ENCODE data around the gene CUL7. TPM values are rescaled to one million over a fixed set of nuclear protein-coding genes. Genes with fewer than 3 reads are reported as not detected.

The CUL7 gene
- total and polyA plus RNA-seq, 10 of the 15 experiments (the other 5 are each of a cell fraction or from before 2014, with no cell fraction given), result 0.66 to 18.4 (median 10.9) TPM

DNA sequence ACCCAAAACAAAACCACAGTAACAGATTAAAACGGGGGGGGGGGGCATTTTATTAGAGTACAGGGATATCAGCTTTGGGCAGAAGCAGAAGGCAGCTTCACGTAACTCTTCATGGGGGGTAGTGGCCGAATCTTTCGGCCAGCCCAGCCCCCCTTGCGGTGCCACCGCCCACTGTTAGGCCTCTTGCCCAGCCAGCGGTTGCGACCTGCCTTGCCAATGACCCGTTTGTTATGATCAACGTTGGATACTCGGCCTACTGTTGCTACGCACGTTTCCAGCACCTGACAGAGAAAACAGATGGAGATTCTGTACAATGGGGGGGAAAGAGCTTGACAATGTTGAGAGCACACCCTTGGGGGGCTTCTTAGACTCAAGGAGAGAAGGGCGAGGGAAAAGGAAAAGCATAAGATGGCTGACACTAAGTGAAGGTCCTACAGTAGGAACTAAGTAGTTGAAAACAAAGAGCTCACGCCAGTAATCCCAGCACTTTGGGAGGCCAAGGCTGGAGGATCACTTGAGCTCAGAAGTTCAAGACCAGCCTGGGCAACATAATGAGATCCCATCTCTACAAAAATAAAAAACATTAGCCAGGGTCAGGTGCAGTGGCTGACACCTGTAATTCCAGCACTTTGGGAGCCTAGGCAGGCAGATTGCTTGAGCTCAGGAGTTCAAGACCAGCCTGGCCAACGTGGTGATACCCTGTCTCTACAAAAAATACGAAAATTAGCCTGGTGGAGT is 724 bp upstream of the CUL7 start:
- Histone ChIP-seq H3K36me3 (ENCODE audit: control insufficient read depth in 2 of 2, insufficient read depth in 2 of 2, low read length in 1 of 2) (peaks cover 4 to 17% of the 10 kb centered on the region in 2 experiments), H4K20me1 (ENCODE audit: control insufficient read depth, insufficient read depth) (no peaks in the 10 kb centered on the region), H2AFZ (ENCODE audit: control insufficient read depth, low read depth, low read length) (peak overlapping the region; percentile 89; the same call in 1 of the 2 replicates), H3K9ac (ENCODE audit: control insufficient read depth, insufficient read depth, low read length) (peak overlapping the region; percentile 98), H3K4me1 (ENCODE audit: control insufficient read depth, insufficient read depth, low read length) (peaks cover 14% of the 10 kb centered on the region), H3K4me2 (ENCODE audit: control insufficient read depth, insufficient read depth) (peak overlapping the region; percentile 86), H3K4me3 (peak overlapping the region; percentile 91), H3K27ac (ENCODE audit: control insufficient read depth, insufficient read depth) (peak overlapping the region; percentile 93), H3K9me3 (replicated peaks; ENCODE audit: control insufficient read depth, insufficient read depth, low read length) (no peaks in the 10 kb centered on the region), H3K79me2 (ENCODE audit: control insufficient read depth, insufficient read depth, low read length) (peaks cover 36% of the 10 kb centered on the region), H3K27me3 (replicated peaks in 1 of 2; ENCODE audit: control insufficient read depth in 2 of 2, insufficient read depth in 2 of 2, low read length in 1 of 2) (no peaks in the 10 kb centered on the region)
- 83% methylated on average over 17 of the region's 17 CpGs for WGBS (ENCODE audit: insufficient coverage, insufficient replicate concordance, low lambda C conversion rate, missing lambda C conversion rate)
- BruUV-seq (replicated peaks), result TSS peak; percentile 82
- SMC1A ChIA-PET (ENCODE audit: uncharacterized antibody, unreplicated experiment), result interaction anchor here (0.7 to 1.5 kb wide), 8 partner anchors 30 to 175 kb away, joined by 3 to 5 read pairs (median 3); partner anchors contain the start of genes KLHDC3, MEA1, PEX6 and RPL7L1
- in situ Hi-C loops (cut with MboI), result no loop called here
- RAD21 ChIA-PET (ENCODE audit: unreplicated experiment), result interaction anchor here (0.6 to 1.9 kb wide), 4 partner anchors 40 to 125 kb away, joined by 3 to 5 read pairs (median 4); partner anchors contain the start of genes CNPY3, KLHDC3 and MEA1
- ATAC-seq (no peak), FAIRE-seq (no peak), DNase-seq (ENCODE audit: low read depth, low spot score) (no peak)
- CTCF ChIA-PET, result interaction anchor here (0.5 to 1.7 kb wide), 9 partner anchors 15 to 126 kb away, joined by 3 to 5 read pairs (median 3); no protein-coding TSS in a partner anchor
- intact Hi-C loops (cut with micrococcal nuclease; ENCODE audit: unreplicated experiment), result no loop called here
- POLR2A ChIA-PET, result interaction anchor here (0.6 to 2.9 kb wide), 17 partner anchors 17 to 1167 kb away, joined by 3 to 22 read pairs (median 5); partner anchors contain the start of genes CNPY3, KLHDC3, MEA1 and PPP2R5D
- TF ChIP-seq ZBTB40 (IDR thresholded peaks at IDR 0.05; ENCODE audit: borderline replicate concordance), result no peak
- no peak for TF ChIP-seq SRF (IDR thresholded peaks at IDR 0.05; ENCODE audit: low read depth in 2 of 2, low read length in 2 of 2)
- no peak for TF ChIP-seq IKZF2 (IDR thresholded peaks at IDR 0.05)
- TF ChIP-seq, protein P1, sequence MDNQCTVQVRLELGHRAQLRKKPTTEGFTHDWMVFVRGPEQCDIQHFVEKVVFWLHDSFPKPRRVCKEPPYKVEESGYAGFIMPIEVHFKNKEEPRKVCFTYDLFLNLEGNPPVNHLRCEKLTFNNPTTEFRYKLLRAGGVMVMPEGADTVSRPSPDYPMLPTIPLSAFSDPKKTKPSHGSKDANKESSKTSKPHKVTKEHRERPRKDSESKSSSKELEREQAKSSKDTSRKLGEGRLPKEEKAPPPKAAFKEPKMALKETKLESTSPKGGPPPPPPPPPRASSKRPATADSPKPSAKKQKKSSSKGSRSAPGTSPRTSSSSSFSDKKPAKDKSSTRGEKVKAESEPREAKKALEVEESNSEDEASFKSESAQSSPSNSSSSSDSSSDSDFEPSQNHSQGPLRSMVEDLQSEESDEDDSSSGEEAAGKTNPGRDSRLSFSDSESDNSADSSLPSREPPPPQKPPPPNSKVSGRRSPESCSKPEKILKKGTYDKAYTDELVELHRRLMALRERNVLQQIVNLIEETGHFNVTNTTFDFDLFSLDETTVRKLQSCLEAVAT (IDR thresholded peaks at IDR 0.05), result peak; percentile 75
- no peak for TF ChIP-seq NFIC (IDR thresholded peaks at IDR 0.05; ENCODE audit: low read depth, low read length)
- TF ChIP-seq, protein P2, sequence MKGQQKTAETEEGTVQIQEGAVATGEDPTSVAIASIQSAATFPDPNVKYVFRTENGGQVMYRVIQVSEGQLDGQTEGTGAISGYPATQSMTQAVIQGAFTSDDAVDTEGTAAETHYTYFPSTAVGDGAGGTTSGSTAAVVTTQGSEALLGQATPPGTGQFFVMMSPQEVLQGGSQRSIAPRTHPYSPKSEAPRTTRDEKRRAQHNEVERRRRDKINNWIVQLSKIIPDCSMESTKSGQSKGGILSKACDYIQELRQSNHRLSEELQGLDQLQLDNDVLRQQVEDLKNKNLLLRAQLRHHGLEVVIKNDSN (IDR thresholded peaks at IDR 0.05; ENCODE audit: borderline replicate concordance, extremely low read length, insufficient read depth, low read depth, low read length), result no peak
- TF ChIP-seq WRNIP1 (IDR thresholded peaks at IDR 0.05; ENCODE audit: borderline replicate concordance, low read depth, low read length), result no peak
- TF ChIP-seq, protein P3, sequence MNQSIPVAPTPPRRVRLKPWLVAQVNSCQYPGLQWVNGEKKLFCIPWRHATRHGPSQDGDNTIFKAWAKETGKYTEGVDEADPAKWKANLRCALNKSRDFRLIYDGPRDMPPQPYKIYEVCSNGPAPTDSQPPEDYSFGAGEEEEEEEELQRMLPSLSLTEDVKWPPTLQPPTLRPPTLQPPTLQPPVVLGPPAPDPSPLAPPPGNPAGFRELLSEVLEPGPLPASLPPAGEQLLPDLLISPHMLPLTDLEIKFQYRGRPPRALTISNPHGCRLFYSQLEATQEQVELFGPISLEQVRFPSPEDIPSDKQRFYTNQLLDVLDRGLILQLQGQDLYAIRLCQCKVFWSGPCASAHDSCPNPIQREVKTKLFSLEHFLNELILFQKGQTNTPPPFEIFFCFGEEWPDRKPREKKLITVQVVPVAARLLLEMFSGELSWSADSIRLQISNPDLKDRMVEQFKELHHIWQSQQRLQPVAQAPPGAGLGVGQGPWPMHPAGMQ (IDR thresholded peaks at IDR 0.05; ENCODE audit: borderline replicate concordance), result no peak
- TF ChIP-seq, protein P4, sequence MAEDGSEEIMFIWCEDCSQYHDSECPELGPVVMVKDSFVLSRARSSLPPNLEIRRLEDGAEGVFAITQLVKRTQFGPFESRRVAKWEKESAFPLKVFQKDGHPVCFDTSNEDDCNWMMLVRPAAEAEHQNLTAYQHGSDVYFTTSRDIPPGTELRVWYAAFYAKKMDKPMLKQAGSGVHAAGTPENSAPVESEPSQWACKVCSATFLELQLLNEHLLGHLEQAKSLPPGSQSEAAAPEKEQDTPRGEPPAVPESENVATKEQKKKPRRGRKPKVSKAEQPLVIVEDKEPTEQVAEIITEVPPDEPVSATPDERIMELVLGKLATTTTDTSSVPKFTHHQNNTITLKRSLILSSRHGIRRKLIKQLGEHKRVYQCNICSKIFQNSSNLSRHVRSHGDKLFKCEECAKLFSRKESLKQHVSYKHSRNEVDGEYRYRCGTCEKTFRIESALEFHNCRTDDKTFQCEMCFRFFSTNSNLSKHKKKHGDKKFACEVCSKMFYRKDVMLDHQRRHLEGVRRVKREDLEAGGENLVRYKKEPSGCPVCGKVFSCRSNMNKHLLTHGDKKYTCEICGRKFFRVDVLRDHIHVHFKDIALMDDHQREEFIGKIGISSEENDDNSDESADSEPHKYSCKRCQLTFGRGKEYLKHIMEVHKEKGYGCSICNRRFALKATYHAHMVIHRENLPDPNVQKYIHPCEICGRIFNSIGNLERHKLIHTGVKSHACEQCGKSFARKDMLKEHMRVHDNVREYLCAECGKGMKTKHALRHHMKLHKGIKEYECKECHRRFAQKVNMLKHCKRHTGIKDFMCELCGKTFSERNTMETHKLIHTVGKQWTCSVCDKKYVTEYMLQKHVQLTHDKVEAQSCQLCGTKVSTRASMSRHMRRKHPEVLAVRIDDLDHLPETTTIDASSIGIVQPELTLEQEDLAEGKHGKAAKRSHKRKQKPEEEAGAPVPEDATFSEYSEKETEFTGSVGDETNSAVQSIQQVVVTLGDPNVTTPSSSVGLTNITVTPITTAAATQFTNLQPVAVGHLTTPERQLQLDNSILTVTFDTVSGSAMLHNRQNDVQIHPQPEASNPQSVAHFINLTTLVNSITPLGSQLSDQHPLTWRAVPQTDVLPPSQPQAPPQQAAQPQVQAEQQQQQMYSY (CRISPR knock-in tag; IDR thresholded peaks at IDR 0.05), result no peak

Data from GM12878 (cell line).